Ascending aorta (tissue), 2 donors: ENCODE measurements around the gene ALKBH1. TPM values are rescaled to one million over a fixed set of nuclear protein-coding genes. Genes with fewer than 3 reads are reported as not detected.

Source experiments
- DNase-seq, 2 donors: peaks; one replicate each; pipeline ENCODE4 v3.0.0-alpha.2; 2019; ENCODE audit warnings: low spot score in 2 of 2
- H3K27ac ChIP-seq, 2 donors: fragments of 200-600 bp; sonication (generic); one replicate each; pipeline ENCODE4 v1.5.1; 2016 to 2017; ENCODE audit warnings: mild to moderate bottlenecking in 1 of 2
- H3K27me3 ChIP-seq: fragments of 200-600 bp; sonication (generic); one replicate; pipeline ENCODE4 v1.5.1; 2017
- H3K36me3 ChIP-seq, 2 donors: fragments of 200-600 bp; sonication (generic); one replicate each; pipeline ENCODE4 v1.5.1; 2016
- H3K4me1 ChIP-seq, 2 donors: fragments of 200-600 bp; sonication (generic); one replicate each; pipeline ENCODE4 v1.5.1; 2016 to 2017; ENCODE audit warnings: mild to moderate bottlenecking in 1 of 2
- H3K4me3 ChIP-seq, 2 donors: fragments of 200-600 bp; sonication (generic); one replicate each; pipeline ENCODE4 v1.5.1; 2016 to 2017; ENCODE audit warnings: mild to moderate bottlenecking in 1 of 2
- H3K9me3 ChIP-seq, 2 donors: fragments of 200-600 bp; sonication (generic); one replicate each; pipeline ENCODE4 v1.5.1; 2016
- CTCF ChIP-seq, 3 experiments: fragments of 200-600 bp in 2 of 3; fragments of 450-650 bp in 1 of 3; sonication (generic) in 2 of 3; IDR thresholded peaks; one replicate each; pipeline ENCODE4 v1.5.1; 2016 to 2019; ENCODE audit warnings: antibody characterized with exemption in 3 of 3, mild to moderate bottlenecking in 1 of 3, moderate library complexity in 1 of 3
- intact Hi-C: fragments of 100-400 bp; cut with DNase I; formaldehyde crosslinking; loops from one replicate; pipeline ENCODE4 v1.15.1; 2023
- total RNA-seq: library from RNA; depleted of rRNA; stranded (reverse); fragments of >200 nt; gene quantifications from one replicate; pipeline ENCODE4 v1.1.0, GENCODE V29; 2016

ALKBH1 gene
- total RNA-seq, 1 donor from 2014 or later: 14.5 TPM

- Histone ChIP-seq H3K27me3 (no peaks in the 10 kb centered on the region), H3K4me1 (peaks cover 12 to 20% of the 10 kb centered on the region in 2 donors), H3K4me3 (peak overlapping the region; percentile 66 to 88), H3K27ac (peak overlapping the region; percentile 13 to 45), H3K9me3 (no peaks in the 10 kb centered on the region), H3K36me3 (peaks cover 38 to 42% of the 10 kb centered on the region in 2 donors)
- TF ChIP-seq CTCF (IDR thresholded peaks at IDR 0.05): peak in 1 of 3 experiments; percentile 22
- intact Hi-C loops: loop anchor here (1.0 to 5.0 kb wide), 3 partner anchors 91 to 385 kb away; partner anchors contain the start of genes AHSA1, GSTZ1, POMT2 and SPTLC2
- no peak for DNase-seq
Observed at GRCh38 chr14:77707355-77707723, 484 bp downstream of the ALKBH1 start.

GRCh38 chr14:77691259-77691658, 16.6 kb downstream of the ALKBH1 start:
- Histone ChIP-seq H3K4me1 (no peaks in the 10 kb centered on the region), H3K27me3 (no peaks in the 10 kb centered on the region), H3K27ac (no peak overlapping the region), H3K4me3 (no peak overlapping the region), H3K36me3 (peaks cover 28 to 58% of the 10 kb centered on the region in 2 donors), H3K9me3 (no peaks in the 10 kb centered on the region)
- intact Hi-C loops: no loop called here
- no peak for DNase-seq
- no peak for TF ChIP-seq CTCF (IDR thresholded peaks at IDR 0.05)

GRCh38 chr14:77682158-77682553, 25.7 kb downstream of the ALKBH1 start:
- DNase-seq: no peak
- intact Hi-C loops: no loop called here
- no peak overlapping the region for H3K4me3 ChIP-seq
- H3K27me3 ChIP-seq: no peaks in the 10 kb centered on the region
- H3K9me3 ChIP-seq: no peaks in the 10 kb centered on the region
- peaks cover 0 to 8% of the 10 kb centered on the region in 2 donors for H3K4me1 ChIP-seq
- TF ChIP-seq CTCF (IDR thresholded peaks at IDR 0.05): no peak
- H3K36me3 ChIP-seq: peaks cover 10 to 27% of the 10 kb centered on the region in 2 donors
- no peak overlapping the region for H3K27ac ChIP-seq

- H3K27ac ChIP-seq: no peak overlapping the region
- H3K4me3 ChIP-seq: no peak overlapping the region
- DNase-seq: no peak
- intact Hi-C loops: no loop called here
- no peaks in the 10 kb centered on the region for H3K9me3 ChIP-seq
- H3K4me1 ChIP-seq: peaks cover 0 to 8% of the 10 kb centered on the region in 2 donors
- peaks cover 10 to 24% of the 10 kb centered on the region in 2 donors for H3K36me3 ChIP-seq
- TF ChIP-seq CTCF (IDR thresholded peaks at IDR 0.05): no peak
- H3K27me3 ChIP-seq: no peaks in the 10 kb centered on the region
Observed at GRCh38 chr14:77681196-77682157, 26.3 kb downstream of the ALKBH1 start.

- H3K4me1 ChIP-seq: no peaks in the 10 kb centered on the region
- H3K4me3 ChIP-seq: no peak overlapping the region
- H3K9me3 ChIP-seq: no peaks in the 10 kb centered on the region
- H3K27me3 ChIP-seq: no peaks in the 10 kb centered on the region
- no peak overlapping the region for H3K27ac ChIP-seq
- intact Hi-C loops: no loop called here
- no peak for TF ChIP-seq CTCF (IDR thresholded peaks at IDR 0.05)
- DNase-seq: no peak
- H3K36me3 ChIP-seq: peaks cover 38 to 69% of the 10 kb centered on the region in 2 donors
Observed at GRCh38 chr14:77674931-77675330, 32.9 kb downstream of the ALKBH1 start.
